IPS-18a (cell line): ENCODE data around the gene MMP15.
"Not testable (repeated sequence)": the region's sequence is repeated elsewhere in the genome, so short reads cannot be mapped to it uniquely, and the experiment has no call there.

Experiments
- H3K27ac ChIP-seq: one replicate; pipeline ENCODE4 v1.5.1; 2013; ENCODE audit warnings: low read length
- H3K27me3 ChIP-seq: one replicate; pipeline ENCODE4 v1.6.1; 2013; ENCODE audit warnings: mild to moderate bottlenecking, low read length; ENCODE audit not compliant: control insufficient read depth, insufficient read depth
- H3K36me3 ChIP-seq: one replicate; pipeline ENCODE4 v1.6.1; 2013; ENCODE audit warnings: low read depth, low read length; ENCODE audit not compliant: control insufficient read depth
- H3K4me1 ChIP-seq: one replicate; pipeline ENCODE4 v1.6.1; 2013; ENCODE audit warnings: low read depth, low read length; ENCODE audit not compliant: control insufficient read depth
- H3K4me3 ChIP-seq: one replicate; pipeline ENCODE4 v1.5.1; 2013; ENCODE audit warnings: low read length
- H3K9ac ChIP-seq: one replicate; pipeline ENCODE4 v1.6.1; 2013; ENCODE audit warnings: mild to moderate bottlenecking, low read length, moderate library complexity
- H3K9me3 ChIP-seq: one replicate; pipeline ENCODE4 v1.6.1; 2013; ENCODE audit warnings: low read depth, low read length; ENCODE audit not compliant: control insufficient read depth

The MMP15 gene

DNA sequence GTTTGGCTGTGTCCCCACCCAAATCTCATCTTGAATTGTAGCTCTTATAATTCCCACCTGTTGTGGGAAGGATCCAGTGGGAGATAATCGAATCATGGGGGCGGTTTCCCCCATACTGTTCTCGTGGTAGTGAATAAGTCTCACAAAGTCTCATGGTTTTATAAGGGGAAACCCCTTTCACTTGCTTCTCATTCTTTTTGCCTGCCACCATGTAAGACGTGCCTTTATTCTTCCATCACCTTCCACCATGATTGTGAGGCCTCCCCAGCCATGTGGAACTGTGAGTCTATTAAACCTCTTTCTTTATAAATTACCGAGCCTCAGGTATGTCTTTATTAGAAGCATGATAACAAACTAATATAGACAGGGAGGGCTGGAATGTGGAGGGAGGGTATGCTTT, 46.6 kb downstream of the MMP15 start:
- H3K27ac ChIP-seq, H3K9me3 ChIP-seq, H3K4me1 ChIP-seq, H3K9ac ChIP-seq, H3K27me3 ChIP-seq, H3K4me3 ChIP-seq, H3K36me3 ChIP-seq: not testable (repeated sequence)

GRCh38 chr16:58073086-58073485, 47.5 kb downstream of the MMP15 start:
- H3K4me3 ChIP-seq, H3K36me3 ChIP-seq, H3K4me1 ChIP-seq, H3K27me3 ChIP-seq, H3K9me3 ChIP-seq, H3K27ac ChIP-seq, H3K9ac ChIP-seq: not testable (repeated sequence)

DNA sequence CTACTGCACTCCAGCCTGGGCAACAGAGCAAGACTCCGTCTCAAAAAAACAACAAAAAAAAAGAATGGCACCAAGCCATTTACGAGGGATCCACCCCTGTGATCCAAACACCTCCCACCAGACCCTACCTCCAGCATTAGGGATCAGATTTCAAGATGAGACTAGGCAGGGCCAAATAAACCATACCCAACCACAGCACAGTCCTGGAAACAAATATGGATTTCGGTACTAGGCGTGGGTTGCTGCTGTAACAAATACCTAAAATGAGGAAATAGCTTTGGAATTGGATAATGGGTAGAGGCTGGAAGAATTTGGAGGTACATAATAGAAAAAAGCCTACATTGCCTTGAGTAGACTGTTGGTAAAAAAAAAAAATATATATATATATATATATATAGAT, 49.1 kb downstream of the MMP15 start:
- Histone ChIP-seq H3K4me3 (no peak overlapping the region), H3K27ac (no peak overlapping the region), H3K9ac (no peak overlapping the region), H3K27me3 (no peaks in the 10 kb centered on the region), H3K4me1 (no peaks in the 10 kb centered on the region), H3K9me3 (no peaks in the 10 kb centered on the region), H3K36me3 (no peaks in the 10 kb centered on the region)

- no peak overlapping the region for H3K4me3 ChIP-seq
- H3K27me3 ChIP-seq, result no peaks in the 10 kb centered on the region
- H3K36me3 ChIP-seq, result no peaks in the 10 kb centered on the region
- H3K9me3 ChIP-seq, result no peaks in the 10 kb centered on the region
- no peak overlapping the region for H3K9ac ChIP-seq
- no peaks in the 10 kb centered on the region for H3K4me1 ChIP-seq
- no peak overlapping the region for H3K27ac ChIP-seq
Observed at GRCh38 chr16:58076514-58076913, 51.0 kb downstream of the MMP15 start.

DNA sequence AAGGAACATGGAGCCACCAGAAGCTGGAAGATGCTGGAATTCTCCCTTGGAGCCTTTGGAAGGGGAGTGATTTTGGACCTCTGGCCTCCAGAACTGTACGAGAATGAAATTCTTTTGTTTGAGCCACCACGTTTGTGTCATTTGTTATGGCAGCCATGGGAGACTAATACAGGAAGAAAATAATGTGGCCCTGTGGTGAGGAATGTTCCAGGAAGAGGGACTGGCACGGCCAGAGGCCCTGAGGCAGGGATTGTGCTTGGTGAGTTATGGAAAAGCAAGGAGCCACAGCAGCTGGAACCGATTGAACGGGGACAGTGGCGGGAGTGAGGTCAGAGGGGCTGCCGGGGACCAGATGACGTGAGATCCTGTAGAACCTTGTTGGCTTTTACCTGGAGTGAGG, 52.2 kb downstream of the MMP15 start:
- no peaks in the 10 kb centered on the region for H3K4me1 ChIP-seq
- no peak overlapping the region for H3K9ac ChIP-seq
- H3K27me3 ChIP-seq, result no peaks in the 10 kb centered on the region
- H3K27ac ChIP-seq, result no peak overlapping the region
- no peaks in the 10 kb centered on the region for H3K36me3 ChIP-seq
- H3K4me3 ChIP-seq, result no peak overlapping the region
- H3K9me3 ChIP-seq, result no peaks in the 10 kb centered on the region

- H3K27me3 ChIP-seq, H3K9ac ChIP-seq, H3K4me1 ChIP-seq, H3K4me3 ChIP-seq, H3K27ac ChIP-seq, H3K9me3 ChIP-seq, H3K36me3 ChIP-seq: not testable (repeated sequence)
Observed at GRCh38 chr16:58080657-58081056, 55.1 kb downstream of the MMP15 start.

GRCh38 chr16:58082381-58082780, 56.8 kb downstream of the MMP15 start:
- Histone ChIP-seq H3K9ac (no peak overlapping the region), H3K27me3 (no peaks in the 10 kb centered on the region), H3K36me3 (no peaks in the 10 kb centered on the region), H3K4me3 (no peak overlapping the region), H3K4me1 (no peaks in the 10 kb centered on the region), H3K9me3 (no peaks in the 10 kb centered on the region), H3K27ac (no peak overlapping the region)

- no peak overlapping the region for H3K27ac ChIP-seq
- H3K9ac ChIP-seq, result no peak overlapping the region
- H3K4me1 ChIP-seq, result no peaks in the 10 kb centered on the region
- H3K27me3 ChIP-seq, result no peaks in the 10 kb centered on the region
- no peak overlapping the region for H3K4me3 ChIP-seq
- H3K36me3 ChIP-seq, result no peaks in the 10 kb centered on the region
- H3K9me3 ChIP-seq, result no peaks in the 10 kb centered on the region
Observed at GRCh38 chr16:58084635-58085034, 59.1 kb downstream of the MMP15 start.

- no peak overlapping the region for H3K27ac ChIP-seq
- no peaks in the 10 kb centered on the region for H3K27me3 ChIP-seq
- no peaks in the 10 kb centered on the region for H3K36me3 ChIP-seq
- no peaks in the 10 kb centered on the region for H3K4me1 ChIP-seq
- no peak overlapping the region for H3K9ac ChIP-seq
- H3K4me3 ChIP-seq, result no peak overlapping the region
- H3K9me3 ChIP-seq, result no peaks in the 10 kb centered on the region
Observed at GRCh38 chr16:58085171-58085570, 59.6 kb downstream of the MMP15 start.

DNA sequence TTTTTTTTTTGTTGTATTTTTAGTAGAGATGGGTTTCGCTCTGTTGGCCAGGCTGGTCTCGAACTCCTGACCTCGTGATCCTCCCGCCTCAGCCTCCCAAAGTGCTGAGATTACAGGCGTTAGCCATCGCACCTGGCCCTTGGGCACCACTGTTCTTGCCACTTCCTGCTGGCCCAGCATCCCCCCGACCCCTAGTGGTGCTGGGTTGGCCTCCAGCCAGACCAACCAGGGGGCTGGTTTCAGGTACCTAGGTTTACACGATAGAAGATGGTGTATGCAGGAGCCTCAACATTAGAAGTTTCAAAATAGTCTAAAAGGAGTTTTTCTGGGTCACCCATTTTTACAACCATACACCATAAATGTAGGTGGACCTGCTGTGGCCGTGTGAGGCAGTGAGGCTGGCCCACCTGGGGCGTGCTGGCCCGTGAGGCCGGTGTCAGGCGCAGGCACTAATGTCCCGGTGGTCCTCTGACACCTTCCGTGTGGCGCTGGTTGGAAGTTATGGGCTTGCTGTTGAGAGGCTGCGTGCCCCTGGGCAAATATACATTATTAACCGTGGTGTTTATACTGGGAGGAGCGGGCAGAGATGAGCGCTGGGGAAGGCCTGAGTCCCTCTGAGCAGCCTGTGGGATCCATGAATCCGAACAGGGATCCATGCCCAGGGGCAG, 60.2 kb downstream of the MMP15 start:
- no peaks in the 10 kb centered on the region for H3K36me3 ChIP-seq
- no peak overlapping the region for H3K27ac ChIP-seq
- no peaks in the 10 kb centered on the region for H3K9me3 ChIP-seq
- no peak overlapping the region for H3K4me3 ChIP-seq
- no peaks in the 10 kb centered on the region for H3K27me3 ChIP-seq
- no peak overlapping the region for H3K9ac ChIP-seq
- no peaks in the 10 kb centered on the region for H3K4me1 ChIP-seq

GRCh38 chr16:58086381-58087208, 61.0 kb downstream of the MMP15 start:
- no peak overlapping the region for H3K4me3 ChIP-seq
- H3K27ac ChIP-seq, result no peak overlapping the region
- no peaks in the 10 kb centered on the region for H3K27me3 ChIP-seq
- H3K9me3 ChIP-seq, result no peaks in the 10 kb centered on the region
- no peaks in the 10 kb centered on the region for H3K36me3 ChIP-seq
- H3K9ac ChIP-seq, result no peak overlapping the region
- H3K4me1 ChIP-seq, result no peaks in the 10 kb centered on the region
